Tibial nerve (tissue), 4 donors: ENCODE results near the gene SLC23A2. TPM values are rescaled to one million over a fixed set of nuclear protein-coding genes. Genes with fewer than 3 reads are reported as not detected.
A peak's percentile ranks its signal among the peaks of the same experiment; 100 is the strongest.
"Not testable (repeated sequence)": the region's sequence is repeated elsewhere in the genome, so short reads cannot be mapped to it uniquely, and the experiment has no call there.

Experiments used
- DNase-seq, 2 donors: peaks; one replicate each; pipeline ENCODE4 v3.0.0-alpha.2; 2019; ENCODE audit warnings: low spot score in 2 of 2
- H3K27ac ChIP-seq, 4 donors: fragments of 200-600 bp; sonication (generic) in 3 of 4; one replicate each; pipeline ENCODE4 v1.5.1; 2017 to 2019; ENCODE audit warnings: mild to moderate bottlenecking in 1 of 4
- H3K27me3 ChIP-seq, 2 donors: fragments of 200-600 bp; sonication (generic) in 1 of 2; one replicate each; pipeline versions ENCODE4 v1.5.1 to v1.6.0; 2017 to 2019
- H3K36me3 ChIP-seq, 3 donors: fragments of 200-600 bp; sonication (generic); one replicate each; pipeline ENCODE4 v1.5.1; 2018 to 2019
- H3K4me1 ChIP-seq, 4 donors: fragments of 200-600 bp; sonication (generic) in 3 of 4; one replicate each; pipeline ENCODE4 v1.5.1; 2017 to 2019
- H3K4me3 ChIP-seq, 4 donors: fragments of 200-600 bp; sonication (generic) in 3 of 4; one replicate each; pipeline ENCODE4 v1.5.1; 2017 to 2019; ENCODE audit warnings: mild to moderate bottlenecking in 1 of 4, moderate library complexity in 1 of 4
- H3K9me3 ChIP-seq, 4 donors: fragments of 200-600 bp; sonication (generic) in 3 of 4; one replicate each; pipeline ENCODE4 v1.5.1; 2017 to 2019
- EP300 ChIP-seq, 2 donors: sonication (generic); formaldehyde crosslinking; IDR thresholded peaks; one replicate each; pipeline ENCODE4 v1.6.1; 2017; ENCODE audit warnings: antibody characterized with exemption in 2 of 2, mild to moderate bottlenecking in 1 of 2
- POLR2A ChIP-seq, 2 donors: fragments of 450-650 bp; IDR thresholded peaks; one replicate each; pipeline ENCODE4 v1.6.1; 2017; ENCODE audit warnings: antibody characterized with exemption in 2 of 2, mild to moderate bottlenecking in 2 of 2, moderate library complexity in 2 of 2
- WGBS, 2 donors: methylation state at CpG; one replicate each; pipeline ENCODE4 v1.1.5; 2018; 5-methylcytosine and 5-hydroxymethylcytosine counted together
- total RNA-seq, 4 donors: library from RNA; depleted of rRNA; stranded (reverse); fragments of >200 nt; gene quantifications; one replicate each; pipeline ENCODE4 v1.1.0, GENCODE V29; 2016
- TF ChIP-seq, protein P1 (sequence below), 5 experiments: fragments of 200-600 bp in 3 of 5; fragments of 450-650 bp in 2 of 5; sonication (generic) in 3 of 5; IDR thresholded peaks; one replicate each; pipeline ENCODE4 v1.5.1; 2016 to 2019; ENCODE audit warnings: antibody characterized with exemption in 5 of 5, mild to moderate bottlenecking in 3 of 5, moderate library complexity in 2 of 5

SLC23A2 gene
- total RNA-seq, 4 donors from 2014 or later = 30.6 to 48.5 (median 40.6) TPM

DNA sequence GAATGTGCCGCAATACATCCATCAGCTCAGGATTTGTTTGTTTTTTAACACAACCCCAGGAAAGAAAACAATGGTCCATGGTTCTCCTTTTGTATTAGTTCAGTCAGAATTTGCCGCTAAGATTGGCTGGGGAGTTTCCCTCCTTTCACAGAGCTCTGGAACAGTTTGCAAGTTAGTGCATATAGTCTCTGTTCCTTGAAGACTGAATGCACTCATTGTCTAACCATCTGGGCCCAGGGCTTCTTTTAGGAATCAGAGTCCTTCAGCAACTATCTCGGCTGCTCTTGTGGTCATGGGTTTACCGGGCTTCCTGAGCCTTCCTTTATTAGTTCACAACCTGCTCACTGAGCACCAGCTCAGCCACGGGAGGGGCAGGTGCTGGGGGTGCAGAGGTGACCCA, 121.3 kb downstream of the SLC23A2 start:
- Histone ChIP-seq H3K9me3 (no peaks in the 10 kb centered on the region), H3K4me3 (no peak overlapping the region), H3K27me3 (no peaks in the 10 kb centered on the region), H3K27ac (peak overlapping the region in 1 of 4 donors; percentile 47), H3K36me3 (peaks cover 0 to 43% (median 0%) of the 10 kb centered on the region in 3 donors), H3K4me1 (peaks cover 0 to 4% (median 2%) of the 10 kb centered on the region in 4 donors)
- TF ChIP-seq EP300 (IDR thresholded peaks at IDR 0.05) (no peak), POLR2A (IDR thresholded peaks at IDR 0.05) (no peak)
- TF ChIP-seq, protein P1, sequence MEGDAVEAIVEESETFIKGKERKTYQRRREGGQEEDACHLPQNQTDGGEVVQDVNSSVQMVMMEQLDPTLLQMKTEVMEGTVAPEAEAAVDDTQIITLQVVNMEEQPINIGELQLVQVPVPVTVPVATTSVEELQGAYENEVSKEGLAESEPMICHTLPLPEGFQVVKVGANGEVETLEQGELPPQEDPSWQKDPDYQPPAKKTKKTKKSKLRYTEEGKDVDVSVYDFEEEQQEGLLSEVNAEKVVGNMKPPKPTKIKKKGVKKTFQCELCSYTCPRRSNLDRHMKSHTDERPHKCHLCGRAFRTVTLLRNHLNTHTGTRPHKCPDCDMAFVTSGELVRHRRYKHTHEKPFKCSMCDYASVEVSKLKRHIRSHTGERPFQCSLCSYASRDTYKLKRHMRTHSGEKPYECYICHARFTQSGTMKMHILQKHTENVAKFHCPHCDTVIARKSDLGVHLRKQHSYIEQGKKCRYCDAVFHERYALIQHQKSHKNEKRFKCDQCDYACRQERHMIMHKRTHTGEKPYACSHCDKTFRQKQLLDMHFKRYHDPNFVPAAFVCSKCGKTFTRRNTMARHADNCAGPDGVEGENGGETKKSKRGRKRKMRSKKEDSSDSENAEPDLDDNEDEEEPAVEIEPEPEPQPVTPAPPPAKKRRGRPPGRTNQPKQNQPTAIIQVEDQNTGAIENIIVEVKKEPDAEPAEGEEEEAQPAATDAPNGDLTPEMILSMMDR (IDR thresholded peaks at IDR 0.05) = no peak
- no peak for DNase-seq
- 25 to 43% methylated on average over 5 of the region's 5 CpGs for WGBS, 2 donors

GRCh38 chr20:4878099-4878498, 123.2 kb downstream of the SLC23A2 start:
- not testable (repeated sequence) for H3K27me3 ChIP-seq, DNase-seq, H3K27ac ChIP-seq, H3K9me3 ChIP-seq, H3K4me1 ChIP-seq, H3K4me3 ChIP-seq
- H3K36me3 ChIP-seq = peaks cover 0 to 43% (median 0%) of the 10 kb centered on the region in 3 donors
- WGBS, 2 donors = 85 to 90% methylated on average over 5 of the region's 5 CpGs

GRCh38 chr20:4876731-4877130, 124.6 kb downstream of the SLC23A2 start:
- WGBS, 2 donors = 95 to 96% methylated on average over 5 of the region's 5 CpGs
- peaks cover 0 to 46% (median 0%) of the 10 kb centered on the region in 3 donors for H3K36me3 ChIP-seq

DNA sequence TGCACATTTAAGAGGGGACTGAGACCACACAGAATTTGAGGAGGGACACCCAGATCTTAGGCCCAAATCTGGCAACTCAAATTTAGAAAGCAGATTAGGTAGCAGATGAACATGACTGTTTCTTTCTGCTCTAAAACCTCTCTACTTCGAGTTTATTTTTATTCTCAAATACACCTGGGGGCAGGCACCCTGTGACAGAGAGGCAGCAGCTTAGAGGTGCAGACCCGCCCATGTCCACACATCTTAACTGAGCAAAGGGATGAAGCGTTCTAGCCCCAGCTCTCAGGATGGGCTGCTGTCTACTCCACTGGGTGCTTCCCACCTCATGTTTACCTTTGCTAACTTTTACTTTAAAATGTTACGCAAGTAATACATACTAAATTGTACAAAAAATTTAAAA, 125.0 kb downstream of the SLC23A2 start:
- no peak for DNase-seq
- WGBS, 2 donors = 95 to 96% methylated on average over 4 of the region's 4 CpGs
- Histone ChIP-seq H3K4me3 (no peak overlapping the region), H3K9me3 (no peaks in the 10 kb centered on the region), H3K27me3 (no peaks in the 10 kb centered on the region), H3K36me3 (peaks cover 0 to 50% (median 0%) of the 10 kb centered on the region in 3 donors), H3K27ac (no peak overlapping the region), H3K4me1 (peaks cover 0 to 4% (median 2%) of the 10 kb centered on the region in 4 donors)
- TF ChIP-seq, protein P1 (IDR thresholded peaks at IDR 0.05) = no peak
- no peak for TF ChIP-seq EP300 (IDR thresholded peaks at IDR 0.05)
- no peak for TF ChIP-seq POLR2A (IDR thresholded peaks at IDR 0.05)

More at GRCh38 chr20:4876731-4877130, 124.6 kb downstream of the SLC23A2 start:
- Histone ChIP-seq H3K27me3 (no peaks in the 10 kb centered on the region), H3K4me3 (no peak overlapping the region), H3K4me1 (peaks cover 0 to 4% (median 2%) of the 10 kb centered on the region in 4 donors), H3K27ac (no peak overlapping the region), H3K9me3 (no peaks in the 10 kb centered on the region)
- TF ChIP-seq EP300 (IDR thresholded peaks at IDR 0.05) = no peak
- no peak for TF ChIP-seq POLR2A (IDR thresholded peaks at IDR 0.05)
- TF ChIP-seq, protein P1 (IDR thresholded peaks at IDR 0.05) = no peak
- no peak for DNase-seq

DNA sequence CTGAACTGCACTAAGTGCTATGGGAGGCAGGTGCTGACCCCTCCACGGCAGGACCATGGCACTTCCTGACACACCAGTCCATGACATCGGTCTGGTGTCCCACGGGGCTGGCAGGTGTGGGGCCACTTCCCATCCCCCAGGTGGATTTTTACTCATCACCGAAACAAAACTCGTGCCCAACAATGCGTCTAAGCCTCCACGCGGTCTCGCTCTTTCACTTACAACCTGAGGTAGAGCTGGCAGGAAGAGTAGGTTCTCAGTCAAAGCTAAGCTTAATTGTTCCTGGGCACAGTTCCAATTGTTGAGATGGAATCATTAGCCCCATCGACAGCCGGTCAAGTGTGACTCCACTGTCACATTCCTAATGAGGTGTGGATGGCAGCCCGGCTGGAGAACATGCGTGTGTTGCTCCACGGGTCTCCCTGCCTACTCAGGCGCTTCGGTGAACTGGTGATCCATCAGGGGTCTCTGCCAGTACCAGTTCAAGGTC, 125.7 kb downstream of the SLC23A2 start:
- Histone ChIP-seq H3K4me3 (no peak overlapping the region), H3K36me3 (peaks cover 0 to 51% (median 0%) of the 10 kb centered on the region in 3 donors), H3K4me1 (peaks cover 0 to 4% (median 2%) of the 10 kb centered on the region in 4 donors), H3K27me3 (no peaks in the 10 kb centered on the region), H3K27ac (no peak overlapping the region), H3K9me3 (no peaks in the 10 kb centered on the region)
- 79 to 87% methylated on average over 16 of the region's 16 CpGs for WGBS, 2 donors
- DNase-seq = no peak
- TF ChIP-seq, protein P1 (IDR thresholded peaks at IDR 0.05) = no peak
- no peak for TF ChIP-seq POLR2A (IDR thresholded peaks at IDR 0.05)
- TF ChIP-seq EP300 (IDR thresholded peaks at IDR 0.05) = no peak
